Type B pancreatic cell (in vitro differentiated cells): ENCODE results near the gene NOSTRIN. TPM values are rescaled to one million over a fixed set of nuclear protein-coding genes. Genes with fewer than 3 reads are reported as not detected.

Source experiments
- DNase-seq: peaks from one replicate; pipeline ENCODE4 v3.0.0; 2021; ENCODE audit warnings: mixed read lengths; ENCODE audit not compliant: unreplicated experiment; ENCODE audit errors: extremely low spot score
- H3K27ac Mint-ChIP-seq: 2 replicates; pipeline ENCODE4 v1.8.0; 2021; ENCODE audit warnings: mild to moderate bottlenecking, mixed read lengths
- H3K27me3 Mint-ChIP-seq: 2 replicates; pipeline ENCODE4 v1.8.0; 2021; ENCODE audit warnings: mixed read lengths
- H3K36me3 Mint-ChIP-seq: 2 replicates; pipeline ENCODE4 v1.8.0; 2021; ENCODE audit warnings: mixed read lengths
- H3K4me1 Mint-ChIP-seq: one replicate; pipeline ENCODE4 v1.8.0; 2021; ENCODE audit warnings: mixed read lengths; ENCODE audit not compliant: unreplicated experiment
- H3K4me3 Mint-ChIP-seq: 2 replicates; pipeline ENCODE4 v1.8.0; 2021; ENCODE audit warnings: mild to moderate bottlenecking, mixed read lengths
- H3K9me3 Mint-ChIP-seq: 2 replicates; pipeline ENCODE4 v1.8.0; 2021; ENCODE audit warnings: mixed read lengths
- total RNA-seq: library from RNA; stranded (reverse); gene quantifications from 2 replicates; pipeline ENCODE4 v1.2.1, GENCODE V29; 2021; ENCODE audit warnings: low replicate concordance
- TF ChIP-seq, protein P1 (sequence below): fragments of 200-600 bp; sonication (generic); conservative IDR thresholded peaks from 2 replicates; pipeline ENCODE4 v1.5.0; 2021; ENCODE audit warnings: antibody characterized with exemption, mild to moderate bottlenecking

NOSTRIN gene
- total RNA-seq, 1 donor from 2014 or later: 2.5 TPM

GRCh38 chr2:168782271-168782670 is 20.2 kb upstream of the NOSTRIN start:
- no peak for DNase-seq
- TF ChIP-seq, protein P1, sequence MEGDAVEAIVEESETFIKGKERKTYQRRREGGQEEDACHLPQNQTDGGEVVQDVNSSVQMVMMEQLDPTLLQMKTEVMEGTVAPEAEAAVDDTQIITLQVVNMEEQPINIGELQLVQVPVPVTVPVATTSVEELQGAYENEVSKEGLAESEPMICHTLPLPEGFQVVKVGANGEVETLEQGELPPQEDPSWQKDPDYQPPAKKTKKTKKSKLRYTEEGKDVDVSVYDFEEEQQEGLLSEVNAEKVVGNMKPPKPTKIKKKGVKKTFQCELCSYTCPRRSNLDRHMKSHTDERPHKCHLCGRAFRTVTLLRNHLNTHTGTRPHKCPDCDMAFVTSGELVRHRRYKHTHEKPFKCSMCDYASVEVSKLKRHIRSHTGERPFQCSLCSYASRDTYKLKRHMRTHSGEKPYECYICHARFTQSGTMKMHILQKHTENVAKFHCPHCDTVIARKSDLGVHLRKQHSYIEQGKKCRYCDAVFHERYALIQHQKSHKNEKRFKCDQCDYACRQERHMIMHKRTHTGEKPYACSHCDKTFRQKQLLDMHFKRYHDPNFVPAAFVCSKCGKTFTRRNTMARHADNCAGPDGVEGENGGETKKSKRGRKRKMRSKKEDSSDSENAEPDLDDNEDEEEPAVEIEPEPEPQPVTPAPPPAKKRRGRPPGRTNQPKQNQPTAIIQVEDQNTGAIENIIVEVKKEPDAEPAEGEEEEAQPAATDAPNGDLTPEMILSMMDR: no peak
- no peak overlapping the region for H3K4me3 Mint-ChIP-seq
- H3K36me3 Mint-ChIP-seq: no peaks in the 10 kb centered on the region
- H3K27ac Mint-ChIP-seq: no peak overlapping the region
- H3K9me3 Mint-ChIP-seq: peaks cover 15% of the 10 kb centered on the region
- H3K4me1 Mint-ChIP-seq: peaks cover 14% of the 10 kb centered on the region
- no peaks in the 10 kb centered on the region for H3K27me3 Mint-ChIP-seq

DNA sequence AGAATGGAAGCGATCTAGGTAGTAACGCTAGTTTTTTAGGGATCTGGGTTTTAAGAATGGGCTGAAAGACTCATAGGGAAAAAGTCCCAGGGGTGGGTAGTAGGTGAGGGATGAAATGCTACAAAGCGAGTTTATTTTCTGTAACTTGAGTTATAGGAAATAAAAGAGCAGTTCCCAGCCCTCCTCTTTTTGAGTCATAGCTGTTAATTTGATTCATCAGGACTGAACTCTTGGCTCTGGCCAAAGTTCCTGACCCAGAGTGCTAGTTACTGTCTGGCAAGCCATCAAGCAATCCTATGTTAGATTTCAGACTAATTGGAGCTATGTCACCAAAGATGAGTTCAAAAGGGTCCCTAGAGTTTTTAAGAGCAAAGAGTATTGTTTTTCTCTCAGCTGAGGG is 17.4 kb upstream of the NOSTRIN start:
- H3K27me3 Mint-ChIP-seq: no peaks in the 10 kb centered on the region
- H3K4me1 Mint-ChIP-seq: peaks cover 8% of the 10 kb centered on the region
- TF ChIP-seq, protein P1: no peak
- H3K36me3 Mint-ChIP-seq: no peaks in the 10 kb centered on the region
- peaks cover 9% of the 10 kb centered on the region for H3K9me3 Mint-ChIP-seq
- H3K4me3 Mint-ChIP-seq: no peak overlapping the region
- no peak for DNase-seq
- H3K27ac Mint-ChIP-seq: no peak overlapping the region

DNA sequence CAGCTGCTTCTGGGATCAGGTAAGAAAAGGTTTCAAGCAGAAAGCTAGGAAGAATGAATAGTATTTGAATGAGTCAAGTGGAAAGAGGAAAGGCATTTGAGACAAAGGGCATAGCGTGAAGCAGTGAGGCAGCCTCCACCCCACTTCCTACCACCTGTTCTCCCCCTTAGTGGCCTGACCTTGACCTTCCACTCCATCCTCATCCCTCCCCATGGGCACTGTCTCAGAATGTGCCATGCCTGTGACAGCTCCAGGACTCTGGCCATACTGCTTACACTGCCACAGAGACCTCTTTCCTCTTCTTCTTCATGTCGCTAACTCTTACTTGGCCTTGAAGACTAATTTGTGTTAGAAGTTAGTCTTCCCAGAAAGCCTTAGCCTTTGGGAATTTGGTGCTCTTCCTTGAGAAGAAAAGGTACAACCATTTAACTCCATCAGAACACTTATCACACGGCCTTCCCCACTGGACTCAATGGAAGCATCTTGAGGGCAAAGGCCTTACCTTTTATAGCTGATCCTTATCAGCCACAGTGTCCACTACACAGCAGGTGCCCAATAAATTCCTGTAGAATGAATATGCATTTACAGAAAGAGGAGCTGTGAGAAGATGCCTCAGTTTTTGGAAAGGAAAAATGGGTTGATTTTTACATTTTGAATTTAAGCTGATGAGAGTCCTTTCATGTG is 15.2 kb upstream of the NOSTRIN start:
- peaks cover 8% of the 10 kb centered on the region for H3K9me3 Mint-ChIP-seq
- H3K27me3 Mint-ChIP-seq: no peaks in the 10 kb centered on the region
- no peaks in the 10 kb centered on the region for H3K36me3 Mint-ChIP-seq
- no peak for DNase-seq
- TF ChIP-seq, protein P1: no peak
- no peak overlapping the region for H3K27ac Mint-ChIP-seq
- no peak overlapping the region for H3K4me3 Mint-ChIP-seq
- no peaks in the 10 kb centered on the region for H3K4me1 Mint-ChIP-seq

DNA sequence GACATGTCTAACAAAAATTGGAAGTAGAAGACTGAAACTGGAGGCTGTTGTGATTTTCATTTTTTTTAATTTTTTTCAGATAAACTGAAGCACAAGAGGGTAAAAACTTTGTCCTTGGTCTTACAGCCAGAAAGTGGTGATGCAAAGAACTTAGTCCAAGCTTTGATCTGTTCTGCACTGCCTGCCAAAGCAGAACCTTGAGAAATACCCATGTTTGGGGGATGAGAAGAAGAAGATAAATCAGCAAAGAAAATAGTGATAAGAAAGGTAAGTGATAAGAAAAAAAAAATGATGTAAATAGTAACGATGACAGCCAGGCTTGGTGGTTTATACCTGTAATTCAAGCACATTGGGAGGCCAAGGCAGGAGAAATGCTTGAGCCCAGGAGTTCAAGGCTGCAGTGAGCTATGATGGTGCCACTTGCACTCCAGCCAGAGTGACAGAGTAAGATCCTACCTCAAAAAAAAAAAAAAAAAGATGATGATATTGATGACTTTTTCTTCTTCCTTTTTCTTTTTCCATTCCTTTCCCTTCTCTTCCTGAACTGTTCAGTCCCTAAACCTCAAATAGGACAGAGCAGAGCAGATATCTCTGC is 14.6 kb upstream of the NOSTRIN start:
- DNase-seq: no peak
- TF ChIP-seq, protein P1: no peak
- Mint-ChIP-seq H3K4me3 (no peak overlapping the region), H3K4me1 (no peaks in the 10 kb centered on the region), H3K27me3 (no peaks in the 10 kb centered on the region), H3K9me3 (peaks cover 4% of the 10 kb centered on the region), H3K27ac (no peak overlapping the region), H3K36me3 (no peaks in the 10 kb centered on the region)

DNA sequence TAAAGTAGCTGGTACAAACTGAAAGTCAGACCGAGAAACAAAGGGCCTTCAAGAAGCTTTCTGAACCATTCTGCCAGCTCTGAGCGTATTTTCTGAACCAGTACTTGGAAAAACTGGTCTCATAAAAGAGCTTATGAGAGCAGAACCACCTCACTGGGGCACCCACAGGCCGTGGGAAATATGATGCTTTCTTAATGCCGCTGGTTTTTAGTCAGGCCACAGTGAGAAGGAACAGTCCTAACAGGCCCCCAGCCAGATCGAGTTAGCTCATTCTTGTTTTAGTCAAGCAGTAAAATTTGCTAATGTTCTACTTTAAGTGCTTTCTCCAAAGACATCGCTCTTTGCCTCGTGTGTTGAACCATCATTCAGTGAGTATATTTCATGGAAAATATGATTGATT is 12.7 kb upstream of the NOSTRIN start:
- DNase-seq: no peak
- TF ChIP-seq, protein P1: no peak
- no peaks in the 10 kb centered on the region for H3K27me3 Mint-ChIP-seq
- H3K4me1 Mint-ChIP-seq: no peaks in the 10 kb centered on the region
- peaks cover 4% of the 10 kb centered on the region for H3K9me3 Mint-ChIP-seq
- no peaks in the 10 kb centered on the region for H3K36me3 Mint-ChIP-seq
- H3K4me3 Mint-ChIP-seq: no peak overlapping the region
- H3K27ac Mint-ChIP-seq: no peak overlapping the region
